Occipital lobe (tissue), 2 donors: Measurements from ENCODE around the gene FCSK. TPM values are rescaled to one million over a fixed set of nuclear protein-coding genes. Genes with fewer than 3 reads are reported as not detected.
"Not testable (repeated sequence)": the region's sequence is repeated elsewhere in the genome, so short reads cannot be mapped to it uniquely, and the experiment has no call there.

ENCODE experiments used
- DNase-seq: peaks from one replicate; lab custom pipeline; 2025; lab: John Stamatoyannopoulos, UW
- total RNA-seq: library from RNA; depleted of rRNA; stranded (reverse); fragments of >200 nt; gene quantifications from one replicate; pipeline ENCODE4 v1.2.3, GENCODE V29; 2014

The FCSK gene
- total RNA-seq, result 6.2 TPM

DNA sequence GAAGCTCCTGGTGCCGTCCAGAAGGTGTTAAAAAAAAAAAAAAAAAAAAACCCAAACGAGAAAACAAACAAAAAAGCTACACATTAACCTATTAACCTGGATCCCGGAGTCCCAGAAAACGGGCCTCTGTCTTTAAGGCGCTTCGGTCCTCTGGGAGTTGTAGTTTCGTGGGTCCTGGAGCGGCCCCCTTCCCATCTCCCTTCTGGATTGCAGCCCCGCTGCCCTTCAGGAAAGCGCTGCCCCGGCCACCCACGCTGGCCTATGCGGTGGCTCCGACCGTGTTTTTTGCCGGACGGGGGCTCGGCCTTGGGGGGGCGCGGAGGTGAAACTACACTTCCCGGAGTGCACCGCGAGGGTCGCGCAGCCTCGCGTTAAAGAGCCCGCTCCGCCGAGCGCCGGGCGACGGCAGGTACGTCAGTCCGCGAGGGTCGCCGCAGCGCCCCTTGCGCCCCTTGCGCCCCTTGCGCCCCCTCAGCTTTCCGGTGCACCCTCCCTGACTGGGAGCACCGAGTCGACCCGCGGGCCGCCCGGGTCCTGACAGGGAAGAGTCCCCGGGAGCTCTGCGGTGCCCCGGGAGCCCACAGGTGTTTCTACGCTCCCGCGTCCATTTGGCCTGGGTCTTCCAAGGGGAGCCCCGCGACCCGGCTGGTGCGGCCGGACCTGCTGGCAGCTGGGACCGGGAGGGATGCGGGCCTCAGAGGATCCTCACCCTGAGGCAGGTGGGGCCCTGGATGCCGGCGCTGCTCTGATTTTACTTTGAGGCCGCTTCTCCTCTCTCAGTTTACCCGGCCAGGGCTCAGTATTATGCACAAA lies at the start of gene FCSK:
Gene FCSK, plus strand, starts transcription at position 374 of the 813 bp plus-strand sequence. CDS start 8,596 bp downstream, outside the sequence.
- DNase-seq, result peak; percentile 48

DNA sequence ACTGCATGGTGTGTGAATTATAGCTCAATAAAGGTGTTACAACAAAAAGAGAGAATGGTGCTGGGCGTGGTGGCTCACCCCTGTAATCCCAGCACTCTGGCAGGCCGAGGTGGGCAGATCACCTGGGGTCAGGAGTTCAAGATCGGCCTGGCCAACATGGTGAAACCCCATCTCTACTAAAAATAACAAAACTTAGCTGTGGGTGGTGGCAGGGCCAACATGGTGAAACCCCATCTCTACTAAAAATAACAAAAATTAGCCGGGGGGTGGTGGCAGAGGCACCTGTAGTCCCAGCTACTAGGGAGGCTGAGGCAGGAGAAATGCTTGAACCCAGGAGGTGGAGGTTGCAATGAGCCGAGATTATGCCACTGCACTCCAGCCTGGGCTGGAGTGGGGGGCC lies 48.3 kb upstream of the FCSK start:
- not testable (repeated sequence) for DNase-seq

DNA sequence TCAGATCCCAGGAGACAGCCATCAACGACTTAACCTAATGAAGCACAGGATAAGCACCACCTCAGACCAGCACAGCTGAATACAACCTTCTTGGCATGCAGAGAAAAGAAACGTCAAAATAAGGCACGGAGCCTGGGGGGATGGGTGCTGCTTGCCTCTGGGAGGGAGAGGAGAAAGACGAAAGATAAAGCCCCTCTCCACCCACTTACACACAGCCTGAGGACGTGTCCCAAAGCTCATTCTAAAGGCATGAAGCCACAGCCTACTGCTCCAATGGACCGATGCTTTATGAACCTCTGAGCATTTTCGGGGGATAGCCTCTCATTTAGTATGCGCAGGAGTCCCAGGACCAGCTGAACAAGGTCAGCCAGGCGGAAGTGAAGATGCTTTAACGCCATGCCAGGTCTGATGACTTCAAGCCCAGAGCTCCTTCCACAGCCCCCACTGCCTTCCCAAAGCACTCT lies 46.6 kb upstream of the FCSK start:
- DNase-seq, result no peak

DNA sequence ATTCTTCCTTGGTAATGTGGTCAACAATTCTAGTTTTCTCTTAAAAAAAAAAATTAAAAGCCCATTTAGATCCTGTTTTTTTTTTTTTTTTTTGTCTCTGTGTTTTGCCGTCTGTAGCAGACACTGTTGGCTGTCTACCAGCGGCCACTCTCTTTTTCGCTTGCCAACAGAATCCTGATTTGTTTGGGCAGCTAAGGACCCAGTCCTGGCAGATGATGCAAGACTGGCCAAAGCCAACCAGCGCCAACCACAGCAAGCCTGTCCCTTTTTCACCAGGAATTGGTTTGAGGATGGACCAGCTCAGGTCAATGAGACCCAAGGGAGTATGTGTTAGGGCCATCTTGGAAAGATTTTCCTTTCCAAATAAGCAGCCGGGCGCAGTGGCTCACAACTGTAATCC lies 43.7 kb upstream of the FCSK start:
- no peak for DNase-seq

DNA sequence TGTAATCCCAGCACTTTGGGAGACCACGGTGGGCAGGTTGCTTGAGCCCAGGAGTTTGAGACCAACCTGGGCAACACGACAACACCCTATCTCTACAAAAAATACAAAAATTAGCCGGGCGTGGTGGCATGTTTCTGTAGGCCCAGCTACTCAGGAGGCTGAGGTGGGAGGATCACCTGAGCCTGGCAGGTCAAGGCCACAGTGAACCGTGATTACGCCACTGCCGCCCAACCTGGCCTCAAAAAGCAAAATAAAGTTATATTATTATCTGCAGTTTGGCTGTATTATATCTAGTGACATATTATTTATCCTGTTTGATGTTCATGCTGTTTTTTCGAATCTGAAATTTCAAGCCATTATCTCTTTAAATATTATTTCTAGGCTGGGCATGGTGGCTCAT lies 42.0 kb upstream of the FCSK start:
- no peak for DNase-seq

DNA sequence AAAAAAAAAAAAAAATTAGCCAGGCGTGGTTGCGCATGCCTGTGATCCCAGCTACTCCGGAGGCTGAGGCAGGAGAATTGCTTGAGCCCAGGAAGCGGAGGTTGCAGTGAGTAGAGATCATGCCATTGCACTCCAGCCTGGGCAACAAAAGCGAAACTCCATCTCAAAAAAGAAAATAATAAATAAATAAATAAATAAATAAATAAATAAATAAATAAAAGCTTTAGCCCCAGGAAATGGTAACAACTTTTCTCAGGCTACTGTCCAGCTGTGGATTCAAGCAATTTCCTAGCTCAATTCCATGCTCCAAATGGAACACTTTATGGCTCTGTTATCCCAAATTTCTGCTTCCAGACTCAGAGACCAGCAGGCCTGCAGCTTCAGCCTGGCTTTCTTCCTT lies 40.8 kb upstream of the FCSK start:
- not testable (repeated sequence) for DNase-seq

DNA sequence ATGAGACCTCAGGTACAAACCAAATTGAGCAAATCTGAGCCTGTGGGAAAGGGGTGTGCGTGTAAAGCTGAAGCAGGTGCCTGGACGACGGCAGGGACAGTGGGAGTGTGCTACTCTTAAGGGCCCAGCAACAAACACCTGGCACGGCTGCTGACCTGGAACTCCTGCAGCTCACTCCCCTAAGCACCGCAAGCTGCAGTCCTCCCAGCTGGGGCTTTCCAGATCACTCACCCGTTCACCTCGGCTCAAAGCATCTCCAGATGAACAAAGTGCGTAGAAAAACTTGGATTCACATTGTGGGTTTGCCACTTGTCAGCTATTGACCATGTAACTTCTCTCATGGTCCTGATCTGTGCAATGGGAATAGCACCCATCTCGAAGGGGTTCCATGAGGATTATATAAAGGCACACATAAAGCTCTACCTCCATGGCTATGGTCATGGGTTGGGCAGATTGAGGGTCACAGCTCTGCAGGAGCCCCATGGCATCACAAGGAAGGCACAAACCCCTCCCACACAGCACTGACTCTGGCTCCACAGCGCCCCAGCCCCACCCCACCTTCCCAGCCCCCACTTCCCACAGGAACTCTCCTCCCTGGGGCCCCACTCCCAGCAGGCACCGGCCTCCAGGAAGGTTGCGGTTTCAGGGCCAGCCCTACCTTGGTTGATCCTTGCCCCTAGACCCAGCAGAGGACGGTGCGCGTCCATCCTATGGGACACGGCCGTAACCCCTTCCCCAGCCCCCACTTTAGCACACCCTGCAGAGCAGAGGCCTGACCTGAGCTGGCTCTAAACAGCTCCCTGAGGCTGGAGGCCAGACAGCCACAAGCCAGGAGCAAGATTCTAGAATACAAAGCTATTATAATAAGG lies 37.4 kb upstream of the FCSK start:
- no peak for DNase-seq

DNA sequence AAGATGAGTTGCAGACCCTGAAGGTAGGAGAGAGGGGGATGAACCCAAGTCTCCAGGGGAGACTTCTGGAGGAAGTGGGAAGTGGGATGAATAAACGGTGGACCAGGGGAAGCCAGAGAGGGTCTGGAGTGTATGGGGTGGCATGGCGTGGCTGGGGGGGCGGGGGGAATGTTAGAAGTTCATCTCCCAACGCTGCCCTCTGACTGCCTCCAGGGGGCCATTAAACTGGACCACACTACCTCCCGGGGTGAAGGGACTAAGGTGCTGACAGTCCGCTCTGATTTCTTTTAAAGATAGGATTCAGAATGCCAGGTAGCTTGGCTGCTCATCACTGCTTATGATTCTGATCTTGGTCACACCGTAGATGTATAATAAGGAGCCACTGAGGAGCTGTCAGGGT lies 36.7 kb upstream of the FCSK start:
- no peak for DNase-seq

DNA sequence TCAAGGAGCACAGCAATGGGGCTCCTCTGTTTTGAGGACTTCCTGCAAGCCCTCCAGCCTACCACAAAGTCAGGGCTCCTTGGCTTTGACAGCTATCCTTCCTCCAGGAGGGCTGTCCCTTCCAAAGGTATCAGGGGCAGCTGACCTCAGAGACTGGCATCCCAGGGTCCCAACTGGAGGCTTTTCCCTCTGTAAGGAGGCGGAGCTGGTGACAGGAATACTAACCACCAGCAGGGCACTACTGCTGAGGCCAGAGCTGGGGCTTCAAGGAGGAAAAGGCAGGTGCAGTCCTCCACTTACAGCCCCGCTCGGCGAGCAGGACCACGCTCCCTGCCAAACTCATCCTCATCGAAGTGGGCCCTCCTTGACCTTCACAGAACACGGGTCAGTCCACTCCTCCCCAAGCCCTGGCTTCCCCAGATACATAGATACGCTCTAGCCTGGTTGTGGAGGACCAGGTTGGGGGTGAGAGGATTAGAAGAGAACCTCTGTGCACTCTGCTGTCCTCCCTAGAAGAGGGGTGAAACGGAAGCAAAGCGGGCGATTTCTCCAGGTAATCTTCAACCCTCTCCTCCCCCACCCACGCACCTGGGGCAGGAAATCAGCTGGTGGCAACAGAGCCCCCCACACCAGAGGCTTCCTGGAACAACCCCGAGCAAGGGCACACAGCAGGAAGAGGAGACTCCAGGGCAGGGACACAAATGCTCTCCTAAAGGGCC lies 36.0 kb upstream of the FCSK start:
- no peak for DNase-seq

DNA sequence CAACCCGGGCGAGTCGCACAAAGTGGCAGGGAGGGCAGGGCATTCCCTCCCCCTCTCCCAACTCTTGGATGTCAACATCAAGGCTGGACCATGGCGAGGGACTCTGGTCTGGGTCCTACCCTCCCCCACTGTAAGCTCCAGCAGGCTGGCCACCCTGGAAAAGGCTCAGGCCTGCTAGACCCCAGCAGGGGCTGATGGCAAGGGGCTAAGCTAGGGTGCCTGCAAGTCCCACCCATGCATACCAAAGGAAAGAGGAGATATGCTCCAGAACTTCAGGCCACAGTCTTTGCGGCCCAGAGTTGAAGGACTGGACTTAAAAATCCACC lies 35.4 kb upstream of the FCSK start:
- no peak for DNase-seq

DNA sequence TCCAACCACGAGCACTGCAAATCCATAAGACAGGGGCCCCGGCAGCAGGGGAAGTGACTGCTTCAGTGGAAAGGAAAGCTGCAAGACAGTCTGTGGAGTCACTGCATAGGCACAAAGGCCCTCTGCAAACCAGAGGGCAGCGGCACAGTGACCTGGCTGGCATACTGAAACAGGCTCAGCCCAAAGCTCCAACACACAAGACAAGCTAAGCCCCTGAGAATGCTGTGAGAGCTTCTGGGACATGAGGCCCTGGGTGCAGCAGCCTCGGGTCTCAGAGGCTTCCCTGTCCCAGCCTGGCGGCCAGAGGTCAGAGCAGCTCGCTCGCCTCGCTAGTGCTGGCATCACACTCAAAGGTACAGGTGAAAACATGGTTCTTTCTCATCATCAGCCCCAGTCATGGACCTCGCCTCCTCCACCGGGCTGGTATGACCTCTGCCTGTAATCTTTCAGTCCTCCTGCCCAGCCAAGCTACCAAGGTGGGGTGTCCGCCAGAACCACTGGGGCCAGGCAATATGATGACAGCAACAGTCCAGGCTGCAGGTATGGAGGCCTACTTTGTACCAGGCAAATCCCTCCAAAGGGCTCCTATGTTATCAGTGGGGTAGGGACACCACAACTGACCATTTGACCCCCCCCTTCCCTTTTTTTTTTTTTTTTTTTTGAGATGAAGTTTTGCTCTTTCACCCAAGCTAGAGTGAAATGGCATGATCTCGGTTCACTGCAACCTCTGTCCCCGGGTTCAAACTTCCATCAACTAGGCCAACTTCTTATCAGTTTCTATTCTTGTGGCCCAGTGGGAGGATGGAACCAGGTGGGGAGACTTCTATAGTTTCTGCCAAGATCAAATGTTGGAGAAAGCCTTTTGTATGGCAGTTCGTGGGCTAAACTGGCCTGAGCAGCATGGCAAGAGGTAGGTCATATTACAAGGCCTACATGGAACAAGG lies 34.7 kb upstream of the FCSK start:
- DNase-seq, result no peak

DNA sequence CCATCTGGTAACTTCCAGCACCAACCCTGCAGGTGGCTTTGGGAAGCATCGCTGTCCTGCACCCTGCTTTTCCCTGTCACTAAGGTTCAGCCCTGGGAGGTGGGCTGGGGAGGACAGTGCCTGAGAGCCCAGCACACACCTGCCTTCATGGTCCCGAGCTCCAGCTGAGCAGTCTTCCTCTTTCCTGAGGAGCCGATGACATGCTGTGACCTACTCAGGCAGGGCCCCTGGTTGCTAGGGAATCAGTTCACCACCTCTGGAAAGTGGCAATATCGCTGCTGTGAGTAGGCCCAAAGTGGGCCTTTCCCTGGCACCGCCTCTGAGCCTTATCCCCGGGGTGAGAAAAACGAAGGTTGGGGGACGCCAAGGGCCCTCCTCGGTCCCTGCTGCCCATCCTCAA lies 33.4 kb upstream of the FCSK start:
- DNase-seq, result no peak

DNA sequence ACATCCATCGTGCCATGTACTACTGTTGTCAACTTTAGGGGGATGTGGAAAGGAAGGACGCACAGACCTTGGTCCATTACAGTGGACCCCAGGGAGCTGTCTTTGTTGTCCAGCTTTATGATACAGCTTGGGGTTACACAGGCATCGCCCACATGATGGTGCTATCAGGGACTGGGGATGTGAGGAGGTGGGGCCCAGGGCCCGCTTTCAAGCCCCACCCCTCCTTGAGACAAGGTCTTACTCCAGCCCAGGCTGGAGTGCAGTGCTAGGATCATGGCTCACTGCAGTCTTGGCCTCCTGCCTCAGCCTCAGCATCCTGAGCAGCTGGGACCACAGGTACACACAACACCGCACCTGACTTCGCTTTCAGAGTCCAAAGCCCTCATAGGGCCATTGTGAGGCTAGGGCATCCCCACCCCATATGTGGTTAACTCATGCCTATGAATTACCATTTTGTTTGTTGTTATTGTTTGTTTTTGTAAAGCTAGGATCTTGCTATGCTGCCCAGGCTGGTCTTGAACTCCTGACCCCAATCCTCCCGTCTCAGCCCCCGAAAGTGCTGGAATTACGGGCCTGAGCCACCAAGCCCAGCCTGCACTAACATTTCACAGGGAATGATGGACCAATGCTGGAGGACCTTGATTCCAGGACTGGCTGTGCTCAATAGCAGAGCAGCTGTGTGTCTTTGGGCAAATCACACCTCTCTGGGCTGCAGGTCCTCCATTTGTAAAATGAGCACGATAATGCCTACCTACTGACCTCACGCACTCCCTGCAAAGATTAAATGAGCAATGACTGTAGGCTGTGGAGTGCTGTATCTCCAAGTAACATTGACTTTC lies 32.7 kb upstream of the FCSK start:
- DNase-seq, result no peak

DNA sequence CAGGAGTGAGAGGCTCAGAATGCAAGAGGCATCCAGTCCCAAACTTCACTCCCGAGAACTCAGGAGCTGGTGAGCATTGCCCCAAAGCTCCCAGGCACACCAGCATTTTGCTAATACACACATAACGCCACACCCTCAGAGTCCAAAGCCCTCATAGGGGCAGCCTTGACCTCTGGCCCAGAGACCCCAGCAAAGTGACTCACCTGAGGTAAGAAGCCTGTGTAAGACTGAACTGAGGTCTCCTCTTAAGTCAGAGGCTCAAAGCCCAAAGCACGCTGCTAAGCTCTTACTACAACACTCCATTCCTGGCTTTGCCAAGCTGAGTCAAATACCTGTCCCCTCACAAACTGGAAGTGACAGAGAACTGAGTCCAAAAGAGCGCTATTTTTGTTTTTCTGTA lies 31.9 kb upstream of the FCSK start:
- no peak for DNase-seq

DNA sequence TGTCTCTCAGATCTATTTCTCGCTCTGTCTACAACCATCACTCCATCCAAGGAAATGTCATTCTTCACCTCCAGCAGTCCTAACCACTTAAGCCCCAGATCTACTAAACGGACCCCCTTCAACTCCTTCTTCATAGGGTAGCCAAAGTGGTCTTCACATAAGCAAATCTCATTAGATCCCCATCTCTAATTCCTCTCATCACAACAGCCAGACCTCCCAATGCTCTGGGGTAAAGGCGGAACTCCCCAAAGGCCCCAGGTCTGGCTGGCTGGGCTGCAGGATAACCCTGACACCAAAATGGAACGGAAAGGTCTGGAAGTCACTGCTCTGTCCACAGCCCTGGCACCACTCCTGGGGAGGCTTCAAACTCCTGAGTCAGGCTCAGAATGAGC lies 26.6 kb upstream of the FCSK start:
- DNase-seq, result no peak

DNA sequence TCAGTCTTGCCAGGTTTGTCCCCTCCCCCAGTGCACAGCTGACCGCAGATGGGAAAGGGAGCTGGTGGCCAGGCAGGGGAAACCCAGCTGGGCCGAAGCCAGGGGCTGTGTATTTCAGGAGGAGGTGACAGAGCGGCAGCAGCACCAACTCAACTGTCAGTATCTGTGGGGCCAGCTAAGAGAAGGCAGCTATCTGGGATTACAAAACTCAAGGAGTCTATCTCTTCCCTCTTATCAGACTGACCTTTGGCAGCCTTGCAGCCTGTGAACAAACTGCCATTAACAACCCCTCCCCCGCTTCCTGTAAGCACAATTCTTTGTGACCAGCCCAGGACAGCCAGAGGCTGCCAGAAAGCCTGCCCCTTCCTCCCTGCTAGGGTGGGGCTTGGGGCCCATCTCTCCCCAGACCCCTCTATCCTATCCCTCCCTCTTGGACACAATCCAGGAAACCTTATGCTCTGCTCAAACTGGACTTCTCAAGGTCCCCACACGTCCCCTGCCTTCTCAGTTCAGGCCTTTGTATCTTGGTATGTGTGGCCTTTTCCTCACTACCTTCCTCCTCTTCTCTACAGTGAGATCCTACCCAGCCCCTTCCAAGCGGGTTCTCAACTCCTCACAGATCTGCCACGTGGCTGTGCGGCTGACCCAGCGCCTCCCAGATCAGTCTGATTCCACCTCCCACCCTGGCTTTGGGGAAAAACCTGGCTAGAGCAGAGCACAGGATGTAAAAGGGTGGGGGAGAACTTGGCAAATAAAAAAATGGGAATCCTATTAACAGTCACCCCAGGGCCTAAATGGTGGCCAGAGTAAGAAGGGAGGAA lies 26.0 kb upstream of the FCSK start:
- peak; percentile 59 for DNase-seq

DNA sequence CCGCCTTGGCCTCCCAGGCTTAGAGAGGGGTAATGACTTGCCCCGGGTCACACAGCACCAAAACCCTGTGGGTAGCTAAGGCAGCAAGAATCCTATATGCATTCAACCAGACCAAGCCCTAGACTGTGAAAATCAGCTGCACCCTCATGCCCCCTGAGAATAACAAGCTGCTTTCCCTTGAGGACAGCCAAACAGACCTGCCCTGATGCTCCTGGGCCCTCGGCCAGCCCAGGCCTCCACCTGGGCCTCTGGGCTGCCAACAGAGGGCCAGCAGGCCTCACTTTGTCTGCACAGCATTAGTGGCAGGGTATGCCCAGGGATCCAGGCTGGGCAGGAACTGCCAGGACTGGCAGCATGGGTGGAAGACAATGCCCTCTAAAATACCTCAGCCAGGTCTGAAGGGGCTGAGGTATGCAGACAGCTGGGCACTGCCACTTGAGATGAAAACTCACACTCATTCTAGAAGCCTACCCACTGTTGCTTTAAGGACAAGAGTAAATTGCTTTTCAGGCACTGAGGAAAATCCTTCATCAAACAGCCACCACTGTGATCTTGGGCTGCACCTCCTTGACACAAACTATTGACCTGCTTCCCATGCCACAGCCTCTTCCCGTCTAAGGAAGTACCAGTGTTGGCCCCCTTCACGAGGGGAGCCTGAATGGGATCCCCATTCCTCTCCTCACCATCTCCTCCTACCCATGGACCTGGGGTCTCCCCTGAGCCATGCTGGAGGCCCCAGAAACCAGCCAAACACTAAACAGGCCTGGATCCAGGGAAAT lies 24.3 kb upstream of the FCSK start:
- DNase-seq, result no peak
